ENCODE measurements around the gene NTRK1.

Gene NTRK1

DNA sequence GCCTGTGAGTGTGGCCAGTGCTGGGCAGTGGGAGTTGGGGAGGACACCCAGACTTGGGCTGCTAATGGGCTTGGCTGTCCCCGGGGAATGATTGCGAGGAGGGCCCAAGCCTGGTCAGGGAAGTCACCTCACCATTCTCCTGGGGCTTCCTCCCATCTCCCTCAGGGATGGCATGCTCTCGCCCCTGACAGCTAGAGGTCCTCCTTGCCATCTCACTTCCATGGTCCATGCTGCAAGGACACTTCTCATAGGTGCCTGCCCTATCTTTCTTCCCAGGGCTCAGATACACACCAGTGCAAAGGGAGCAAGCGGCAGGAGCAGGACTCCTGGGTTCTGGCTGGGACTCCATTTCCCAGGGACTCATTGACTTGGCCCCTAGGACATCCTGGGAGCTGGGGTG is 4.1 kb downstream of the NTRK1 start:
- H3K36me3 ChIP-seq (ENCODE audit: control insufficient read depth, insufficient read depth, low read length), result no peaks in the 10 kb centered on the region
- H3K9ac ChIP-seq (ENCODE audit: low read length), result no peak overlapping the region
- no peak overlapping the region for H3K27ac ChIP-seq (ENCODE audit: low read depth, low read length)
- peaks cover 3% of the 10 kb centered on the region for H3K4me1 ChIP-seq (ENCODE audit: control insufficient read depth, insufficient read depth, low read length)
- H3K27me3 ChIP-seq (ENCODE audit: control insufficient read depth, insufficient read depth, low read length), result peaks cover 27% of the 10 kb centered on the region
- no peak overlapping the region for H3K4me3 ChIP-seq (ENCODE audit: low read length)

DNA sequence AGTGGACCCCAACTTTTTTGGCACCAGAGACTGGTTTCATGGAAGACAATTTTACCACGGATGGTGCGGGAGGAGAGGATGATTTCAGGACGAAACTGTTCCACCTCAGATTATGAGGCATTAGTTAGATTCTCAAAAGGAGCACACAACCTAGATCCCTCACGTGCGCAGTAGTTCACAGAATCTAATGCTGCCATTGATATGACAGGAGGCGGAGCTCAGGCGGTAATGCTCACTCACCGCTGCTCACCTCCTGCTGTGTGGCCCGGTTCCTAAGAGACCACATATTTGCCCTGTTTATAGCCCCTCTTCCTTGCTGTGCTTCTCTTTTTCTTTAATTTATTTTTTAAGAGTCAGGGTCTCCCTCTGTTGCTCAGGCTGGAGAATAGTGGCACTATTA is 4.6 kb downstream of the NTRK1 start:
- Histone ChIP-seq H3K27ac (ENCODE audit: low read depth, low read length) (no peak overlapping the region), H3K9ac (ENCODE audit: low read length) (no peak overlapping the region), H3K36me3 (ENCODE audit: control insufficient read depth, insufficient read depth, low read length) (no peaks in the 10 kb centered on the region), H3K27me3 (ENCODE audit: control insufficient read depth, insufficient read depth, low read length) (peaks cover 24% of the 10 kb centered on the region), H3K4me1 (ENCODE audit: control insufficient read depth, insufficient read depth, low read length) (peaks cover 3% of the 10 kb centered on the region), H3K4me3 (ENCODE audit: low read length) (no peak overlapping the region)

DNA sequence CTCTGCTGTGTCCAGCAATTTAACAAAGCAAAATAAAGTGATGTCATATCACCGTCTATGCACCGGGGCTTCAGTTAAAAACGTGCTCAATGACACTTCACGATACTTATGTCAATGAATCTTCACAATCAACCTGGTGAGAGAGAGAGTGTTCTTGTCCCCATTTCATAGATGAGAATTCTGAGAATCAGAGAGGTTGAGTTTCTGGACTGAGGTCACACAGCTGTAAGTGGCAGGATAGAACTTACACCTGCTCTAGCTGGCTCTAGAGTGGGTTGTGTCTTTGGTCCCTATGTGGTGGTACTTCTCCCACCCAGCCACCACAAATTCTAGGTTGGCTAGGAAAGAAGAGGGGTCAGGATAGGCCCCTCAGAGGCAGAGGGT is 5.2 kb downstream of the NTRK1 start:
- no peak overlapping the region for H3K9ac ChIP-seq (ENCODE audit: low read length)
- H3K27me3 ChIP-seq (ENCODE audit: control insufficient read depth, insufficient read depth, low read length), result peaks cover 20% of the 10 kb centered on the region
- H3K4me3 ChIP-seq (ENCODE audit: low read length), result no peak overlapping the region
- H3K27ac ChIP-seq (ENCODE audit: low read depth, low read length), result no peak overlapping the region
- H3K4me1 ChIP-seq (ENCODE audit: control insufficient read depth, insufficient read depth, low read length), result no peaks in the 10 kb centered on the region
- no peaks in the 10 kb centered on the region for H3K36me3 ChIP-seq (ENCODE audit: control insufficient read depth, insufficient read depth, low read length)

DNA sequence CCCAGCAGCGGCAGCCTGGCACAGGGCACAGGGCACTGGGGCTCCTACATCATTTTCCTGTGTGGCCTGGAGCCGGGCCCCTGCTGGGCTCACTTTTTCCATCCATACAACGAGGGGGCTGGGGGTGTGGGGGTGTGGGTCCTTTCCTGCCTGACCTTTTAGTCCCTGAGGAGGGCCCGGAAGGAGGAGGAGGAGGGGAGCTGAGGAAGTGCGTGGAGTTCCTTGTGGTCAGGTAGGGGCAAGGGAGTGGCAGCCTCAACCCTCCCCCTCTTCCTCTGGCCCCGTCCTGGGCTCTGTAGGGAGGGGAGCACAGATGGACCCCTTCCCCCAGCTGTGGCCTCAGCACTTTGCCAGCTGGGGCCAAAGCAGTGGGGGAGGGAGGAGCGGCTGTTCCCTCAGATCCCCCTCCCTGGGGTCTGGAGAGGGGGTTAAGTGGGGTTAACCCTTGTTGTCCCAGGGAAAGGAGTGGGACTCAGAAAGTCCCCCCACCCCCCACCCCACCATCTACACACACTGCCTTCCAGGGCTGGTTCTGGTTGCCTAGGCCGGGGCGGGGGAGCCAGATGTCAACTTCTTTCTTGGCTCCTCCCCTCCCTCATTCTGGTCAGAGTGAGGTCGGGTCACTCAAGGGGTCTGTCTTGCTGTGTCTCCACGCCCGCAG is 5.7 kb downstream of the NTRK1 start:
- no peaks in the 10 kb centered on the region for H3K36me3 ChIP-seq (ENCODE audit: control insufficient read depth, insufficient read depth, low read length)
- no peak overlapping the region for H3K27ac ChIP-seq (ENCODE audit: low read depth, low read length)
- no peaks in the 10 kb centered on the region for H3K4me1 ChIP-seq (ENCODE audit: control insufficient read depth, insufficient read depth, low read length)
- no peak overlapping the region for H3K9ac ChIP-seq (ENCODE audit: low read length)
- no peak overlapping the region for H3K4me3 ChIP-seq (ENCODE audit: low read length)
- H3K27me3 ChIP-seq (ENCODE audit: control insufficient read depth, insufficient read depth, low read length), result peaks cover 14% of the 10 kb centered on the region

DNA sequence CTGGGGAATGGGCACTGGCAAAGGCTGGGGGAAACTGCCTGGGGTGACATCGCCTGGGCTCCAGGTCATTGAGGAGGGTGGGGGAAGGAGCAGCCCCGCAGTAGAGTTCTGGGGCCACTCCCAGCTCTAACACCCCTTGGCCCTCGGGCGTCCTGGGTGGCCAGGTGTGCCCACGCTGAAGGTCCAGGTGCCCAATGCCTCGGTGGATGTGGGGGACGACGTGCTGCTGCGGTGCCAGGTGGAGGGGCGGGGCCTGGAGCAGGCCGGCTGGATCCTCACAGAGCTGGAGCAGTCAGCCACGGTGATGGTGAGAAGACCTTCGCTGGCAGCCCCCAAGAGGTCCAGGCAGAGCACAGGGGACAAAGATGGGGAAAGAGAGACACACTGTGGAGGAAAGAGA is 7.7 kb downstream of the NTRK1 start:
- H3K4me1 ChIP-seq (ENCODE audit: control insufficient read depth, insufficient read depth, low read length), result no peaks in the 10 kb centered on the region
- H3K36me3 ChIP-seq (ENCODE audit: control insufficient read depth, insufficient read depth, low read length), result no peaks in the 10 kb centered on the region
- peaks cover 5% of the 10 kb centered on the region for H3K27me3 ChIP-seq (ENCODE audit: control insufficient read depth, insufficient read depth, low read length)
- H3K27ac ChIP-seq (ENCODE audit: low read depth, low read length), result no peak overlapping the region
- no peak overlapping the region for H3K9ac ChIP-seq (ENCODE audit: low read length)
- H3K4me3 ChIP-seq (ENCODE audit: low read length), result no peak overlapping the region

DNA sequence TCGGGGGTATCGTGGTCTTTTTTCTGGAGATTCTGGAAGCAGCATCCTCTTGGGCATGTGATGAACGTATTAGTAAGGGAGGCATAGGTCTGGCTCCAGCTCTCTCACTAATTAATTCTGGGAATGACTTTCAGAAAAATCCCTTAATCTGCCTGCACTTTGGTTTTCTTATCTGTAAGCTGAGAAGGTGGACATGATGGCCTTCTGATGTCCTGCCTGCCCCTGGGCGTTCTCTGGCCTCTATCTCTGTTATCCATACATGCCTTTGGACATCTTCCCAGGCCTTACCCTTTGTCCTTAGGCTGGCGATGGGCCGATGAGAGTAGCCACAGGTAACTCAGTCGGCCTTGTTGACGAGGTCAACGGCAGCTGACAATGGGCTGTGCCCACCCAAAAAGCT is 8.8 kb downstream of the NTRK1 start:
- H3K36me3 ChIP-seq (ENCODE audit: control insufficient read depth, insufficient read depth, low read length), result no peaks in the 10 kb centered on the region
- H3K27ac ChIP-seq (ENCODE audit: low read depth, low read length), result no peak overlapping the region
- H3K4me1 ChIP-seq (ENCODE audit: control insufficient read depth, insufficient read depth, low read length), result no peaks in the 10 kb centered on the region
- H3K27me3 ChIP-seq (ENCODE audit: control insufficient read depth, insufficient read depth, low read length), result no peaks in the 10 kb centered on the region
- H3K9ac ChIP-seq (ENCODE audit: low read length), result no peak overlapping the region
- no peak overlapping the region for H3K4me3 ChIP-seq (ENCODE audit: low read length)

DNA sequence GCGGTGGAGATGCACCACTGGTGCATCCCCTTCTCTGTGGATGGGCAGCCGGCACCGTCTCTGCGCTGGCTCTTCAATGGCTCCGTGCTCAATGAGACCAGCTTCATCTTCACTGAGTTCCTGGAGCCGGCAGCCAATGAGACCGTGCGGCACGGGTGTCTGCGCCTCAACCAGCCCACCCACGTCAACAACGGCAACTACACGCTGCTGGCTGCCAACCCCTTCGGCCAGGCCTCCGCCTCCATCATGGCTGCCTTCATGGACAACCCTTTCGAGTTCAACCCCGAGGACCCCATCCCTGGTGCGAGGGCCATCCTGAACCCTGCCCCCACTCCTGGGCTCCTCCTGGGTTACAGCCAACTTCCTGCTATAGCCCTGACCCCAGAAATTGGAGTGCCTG is 13.0 kb downstream of the NTRK1 start:
- Histone ChIP-seq H3K36me3 (ENCODE audit: control insufficient read depth, insufficient read depth, low read length) (no peaks in the 10 kb centered on the region), H3K27me3 (ENCODE audit: control insufficient read depth, insufficient read depth, low read length) (no peaks in the 10 kb centered on the region), H3K27ac (ENCODE audit: low read depth, low read length) (no peak overlapping the region), H3K9ac (ENCODE audit: low read length) (no peak overlapping the region), H3K4me1 (ENCODE audit: control insufficient read depth, insufficient read depth, low read length) (no peaks in the 10 kb centered on the region), H3K4me3 (ENCODE audit: low read length) (no peak overlapping the region)

DNA sequence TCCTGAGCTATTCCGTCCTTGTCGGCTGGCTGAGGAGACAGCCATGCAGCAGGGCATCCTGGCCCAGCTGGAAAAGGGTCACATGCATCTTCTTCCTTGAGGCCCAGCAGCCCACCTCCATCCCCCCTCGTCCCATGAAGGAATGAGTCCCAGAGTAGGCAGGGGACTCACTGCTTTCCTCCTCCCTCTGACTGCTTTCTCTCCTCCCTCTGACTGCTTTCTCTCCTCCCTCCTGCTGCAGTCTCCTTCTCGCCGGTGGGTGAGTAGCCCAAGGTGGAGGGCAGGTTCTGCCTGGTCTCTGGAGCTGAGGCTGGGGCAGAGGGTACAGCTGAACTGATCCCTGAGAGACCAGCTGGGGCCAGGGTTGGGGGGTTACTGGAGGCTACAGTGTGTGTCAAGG is 13.5 kb downstream of the NTRK1 start:
- no peak overlapping the region for H3K4me3 ChIP-seq (ENCODE audit: low read length)
- H3K27me3 ChIP-seq (ENCODE audit: control insufficient read depth, insufficient read depth, low read length), result peaks cover 2% of the 10 kb centered on the region
- H3K9ac ChIP-seq (ENCODE audit: low read length), result no peak overlapping the region
- H3K36me3 ChIP-seq (ENCODE audit: control insufficient read depth, insufficient read depth, low read length), result no peaks in the 10 kb centered on the region
- H3K4me1 ChIP-seq (ENCODE audit: control insufficient read depth, insufficient read depth, low read length), result no peaks in the 10 kb centered on the region
- H3K27ac ChIP-seq (ENCODE audit: low read depth, low read length), result no peak overlapping the region

DNA sequence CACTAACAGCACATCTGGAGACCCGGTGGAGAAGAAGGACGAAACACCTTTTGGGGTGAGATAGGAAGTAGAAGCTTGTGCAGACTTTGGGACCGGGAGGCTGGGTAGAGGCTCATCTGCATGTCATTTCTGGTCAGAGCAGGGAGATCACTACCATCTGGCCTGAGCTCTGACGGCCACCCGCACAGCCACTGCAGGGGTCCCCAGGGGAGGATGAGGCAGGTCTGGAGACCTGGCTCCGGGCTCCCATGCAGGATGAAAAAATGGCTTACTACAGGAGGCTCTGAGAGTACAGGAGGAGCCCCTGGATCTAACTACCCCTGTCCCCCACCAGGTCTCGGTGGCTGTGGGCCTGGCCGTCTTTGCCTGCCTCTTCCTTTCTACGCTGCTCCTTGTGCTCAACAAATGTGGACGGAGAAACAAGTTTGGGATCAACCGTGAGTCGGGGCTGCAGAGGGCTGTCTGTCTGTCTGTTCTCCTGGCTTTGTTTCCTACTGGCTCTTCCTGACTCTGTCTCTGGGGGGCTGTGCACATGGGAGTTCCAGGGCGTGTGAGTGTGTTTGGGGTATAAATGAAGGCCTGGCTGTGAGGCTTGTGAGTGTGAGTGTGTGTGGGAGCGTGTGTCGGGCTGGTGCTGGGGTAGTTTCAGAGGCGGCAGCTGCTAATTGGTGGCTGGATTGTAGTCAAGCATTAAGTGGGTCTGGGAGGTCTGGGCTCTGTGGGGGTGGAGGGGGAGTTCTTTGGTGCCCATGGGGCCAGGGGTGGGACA is 14.1 kb downstream of the NTRK1 start:
- no peak overlapping the region for H3K4me3 ChIP-seq (ENCODE audit: low read length)
- no peak overlapping the region for H3K9ac ChIP-seq (ENCODE audit: low read length)
- peaks cover 2% of the 10 kb centered on the region for H3K27me3 ChIP-seq (ENCODE audit: control insufficient read depth, insufficient read depth, low read length)
- no peaks in the 10 kb centered on the region for H3K4me1 ChIP-seq (ENCODE audit: control insufficient read depth, insufficient read depth, low read length)
- no peaks in the 10 kb centered on the region for H3K36me3 ChIP-seq (ENCODE audit: control insufficient read depth, insufficient read depth, low read length)
- H3K27ac ChIP-seq (ENCODE audit: low read depth, low read length), result no peak overlapping the region

DNA sequence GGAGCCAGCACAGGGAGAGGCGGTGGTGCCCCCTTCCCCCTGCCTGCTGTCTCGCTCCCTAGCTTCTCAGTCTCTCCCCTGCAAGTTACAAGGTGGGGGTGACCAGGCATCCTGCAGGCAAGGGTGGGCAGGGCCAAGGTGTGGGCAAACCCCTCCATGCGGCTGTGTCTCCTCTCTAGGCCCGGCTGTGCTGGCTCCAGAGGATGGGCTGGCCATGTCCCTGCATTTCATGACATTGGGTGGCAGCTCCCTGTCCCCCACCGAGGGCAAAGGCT is 14.6 kb downstream of the NTRK1 start:
- Histone ChIP-seq H3K4me3 (ENCODE audit: low read length) (no peak overlapping the region), H3K27me3 (ENCODE audit: control insufficient read depth, insufficient read depth, low read length) (peaks cover 6% of the 10 kb centered on the region), H3K36me3 (ENCODE audit: control insufficient read depth, insufficient read depth, low read length) (no peaks in the 10 kb centered on the region), H3K9ac (ENCODE audit: low read length) (no peak overlapping the region), H3K27ac (ENCODE audit: low read depth, low read length) (no peak overlapping the region), H3K4me1 (ENCODE audit: control insufficient read depth, insufficient read depth, low read length) (no peaks in the 10 kb centered on the region)

DNA sequence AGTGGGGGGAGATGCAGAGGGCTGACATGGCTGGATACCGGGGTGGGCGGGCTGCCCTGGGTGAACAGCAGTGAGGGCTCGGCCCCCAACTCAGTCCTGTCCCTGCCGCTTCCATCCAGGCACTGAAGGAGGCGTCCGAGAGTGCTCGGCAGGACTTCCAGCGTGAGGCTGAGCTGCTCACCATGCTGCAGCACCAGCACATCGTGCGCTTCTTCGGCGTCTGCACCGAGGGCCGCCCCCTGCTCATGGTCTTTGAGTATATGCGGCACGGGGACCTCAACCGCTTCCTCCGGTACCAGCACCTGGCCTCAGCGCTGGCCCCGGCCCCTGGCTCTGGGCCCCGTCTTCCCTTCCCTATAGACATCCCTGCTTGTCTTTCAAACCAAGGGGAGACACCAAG is 15.6 kb downstream of the NTRK1 start:
- H3K4me1 ChIP-seq (ENCODE audit: control insufficient read depth, insufficient read depth, low read length), result no peaks in the 10 kb centered on the region

DNA sequence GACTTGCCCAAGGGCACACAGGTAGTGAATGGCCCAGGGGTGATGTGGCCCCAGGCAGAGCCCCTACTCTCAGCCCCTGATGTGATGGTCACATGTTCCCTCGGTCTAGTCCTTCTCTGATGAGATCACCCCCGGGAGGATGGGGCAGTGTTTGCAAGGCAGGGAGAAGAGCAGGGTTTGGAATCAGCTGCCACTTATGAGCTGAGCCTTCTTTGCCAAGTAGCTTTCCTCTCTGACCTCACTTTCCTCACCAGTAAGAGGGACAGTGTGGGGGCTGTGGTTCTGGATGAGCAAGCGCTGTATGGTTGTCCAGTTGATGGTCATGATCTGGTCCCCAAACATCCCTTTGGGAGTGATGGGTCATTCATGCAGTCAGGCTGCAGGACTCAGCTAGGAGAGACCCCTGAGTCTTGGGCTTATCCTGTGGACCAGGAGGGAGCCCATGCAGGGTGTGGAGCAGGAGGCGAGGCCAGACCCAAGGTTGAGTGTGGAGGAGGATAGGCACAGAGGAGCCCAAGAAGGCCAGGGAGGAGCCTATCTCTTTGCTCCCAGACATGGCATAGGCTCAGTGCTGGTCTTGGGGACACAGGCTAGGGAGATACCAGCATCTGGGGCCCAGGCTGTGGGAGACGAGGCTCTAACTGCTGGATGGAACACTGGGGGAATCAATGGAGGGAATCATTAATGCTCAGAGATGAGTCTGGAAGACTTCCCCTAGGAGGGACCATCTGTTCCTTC is 16.9 kb downstream of the NTRK1 start:
- Histone ChIP-seq H3K27ac (ENCODE audit: low read depth, low read length) (no peak overlapping the region), H3K36me3 (ENCODE audit: control insufficient read depth, insufficient read depth, low read length) (no peaks in the 10 kb centered on the region), H3K27me3 (ENCODE audit: control insufficient read depth, insufficient read depth, low read length) (peaks cover 8% of the 10 kb centered on the region), H3K9ac (ENCODE audit: low read length) (no peak overlapping the region), H3K4me1 (ENCODE audit: control insufficient read depth, insufficient read depth, low read length) (no peaks in the 10 kb centered on the region), H3K4me3 (ENCODE audit: low read length) (no peak overlapping the region)

More for the DNA sequence above, 15.6 kb downstream of the NTRK1 start:
- Histone ChIP-seq H3K9ac (ENCODE audit: low read length) (no peak overlapping the region), H3K4me3 (ENCODE audit: low read length) (no peak overlapping the region), H3K27ac (ENCODE audit: low read depth, low read length) (no peak overlapping the region), H3K36me3 (ENCODE audit: control insufficient read depth, insufficient read depth, low read length) (no peaks in the 10 kb centered on the region), H3K27me3 (ENCODE audit: control insufficient read depth, insufficient read depth, low read length) (peaks cover 6% of the 10 kb centered on the region)

DNA sequence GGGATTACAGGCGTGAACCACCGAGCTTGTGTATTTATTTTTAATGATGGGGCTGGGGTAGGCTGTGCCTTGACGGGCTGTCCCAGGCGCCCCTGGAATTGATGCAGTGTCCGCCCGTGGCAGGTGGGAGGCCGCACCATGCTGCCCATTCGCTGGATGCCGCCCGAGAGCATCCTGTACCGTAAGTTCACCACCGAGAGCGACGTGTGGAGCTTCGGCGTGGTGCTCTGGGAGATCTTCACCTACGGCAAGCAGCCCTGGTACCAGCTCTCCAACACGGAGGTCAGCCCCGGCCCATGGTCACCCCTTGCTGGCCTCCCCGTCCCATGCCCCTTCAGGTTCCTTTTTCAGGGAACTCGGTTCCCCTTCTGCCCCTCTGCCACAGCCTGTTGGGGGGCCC is 19.2 kb downstream of the NTRK1 start:
- Histone ChIP-seq H3K27me3 (ENCODE audit: control insufficient read depth, insufficient read depth, low read length) (peaks cover 11% of the 10 kb centered on the region), H3K4me1 (ENCODE audit: control insufficient read depth, insufficient read depth, low read length) (no peaks in the 10 kb centered on the region)

More for the DNA sequence above, 19.2 kb downstream of the NTRK1 start:
- Histone ChIP-seq H3K4me3 (ENCODE audit: low read length) (no peak overlapping the region), H3K36me3 (ENCODE audit: control insufficient read depth, insufficient read depth, low read length) (no peaks in the 10 kb centered on the region), H3K9ac (ENCODE audit: low read length) (no peak overlapping the region), H3K27ac (ENCODE audit: low read depth, low read length) (no peak overlapping the region)
